ENCODE results near the gene ICAM1.

The ICAM1 gene

DNA sequence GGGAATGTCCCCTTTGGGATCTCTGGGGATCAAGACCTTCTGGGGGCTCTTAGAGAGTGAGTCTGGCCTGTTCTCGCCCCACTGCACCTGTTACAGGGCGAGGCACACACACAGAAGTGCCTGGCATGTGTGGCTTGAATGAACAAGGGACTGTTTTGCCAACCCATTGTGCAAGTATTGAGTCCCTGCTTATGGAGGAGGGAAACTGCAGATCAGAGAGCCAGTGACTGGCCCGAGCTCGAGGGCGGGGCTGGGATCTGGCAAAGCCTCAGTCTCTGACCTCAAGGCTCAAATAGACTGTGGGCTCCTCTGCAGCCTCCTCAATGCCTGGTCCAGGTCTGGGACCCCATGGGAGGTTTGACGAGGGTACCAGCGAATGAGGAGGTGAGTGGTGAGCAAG lies 56.9 kb downstream of the ICAM1 start:
- Histone ChIP-seq H3K27me3 (ENCODE audit: control insufficient read depth, insufficient read depth, low read length) (no peaks in the 10 kb centered on the region), H3K9ac (ENCODE audit: low read depth, low read length) (no peak overlapping the region), H3K9me3 (ENCODE audit: control insufficient read depth, insufficient read depth, low read length) (no peaks in the 10 kb centered on the region), H3K4me3 (ENCODE audit: low read depth, low read length) (no peak overlapping the region), H3K4me1 (ENCODE audit: control insufficient read depth, insufficient read depth, low read length) (peaks cover 3% of the 10 kb centered on the region), H3K36me3 (ENCODE audit: control insufficient read depth, insufficient read depth, low read length) (peaks cover 50% of the 10 kb centered on the region)

GRCh38 chr19:10328558-10329429 lies 57.9 kb downstream of the ICAM1 start:
- Histone ChIP-seq H3K27me3 (ENCODE audit: control insufficient read depth, insufficient read depth, low read length) (no peaks in the 10 kb centered on the region), H3K4me3 (ENCODE audit: low read depth, low read length) (no peak overlapping the region), H3K36me3 (ENCODE audit: control insufficient read depth, insufficient read depth, low read length) (peaks cover 40% of the 10 kb centered on the region), H3K9ac (ENCODE audit: low read depth, low read length) (no peak overlapping the region), H3K4me1 (ENCODE audit: control insufficient read depth, insufficient read depth, low read length) (peaks cover 3% of the 10 kb centered on the region), H3K9me3 (ENCODE audit: control insufficient read depth, insufficient read depth, low read length) (no peaks in the 10 kb centered on the region)

- Histone ChIP-seq H3K9ac (ENCODE audit: low read depth, low read length) (no peak overlapping the region), H3K4me3 (ENCODE audit: low read depth, low read length) (no peak overlapping the region), H3K27me3 (ENCODE audit: control insufficient read depth, insufficient read depth, low read length) (peaks cover 5% of the 10 kb centered on the region), H3K36me3 (ENCODE audit: control insufficient read depth, insufficient read depth, low read length) (peaks cover 33% of the 10 kb centered on the region), H3K4me1 (ENCODE audit: control insufficient read depth, insufficient read depth, low read length) (peaks cover 3% of the 10 kb centered on the region), H3K9me3 (ENCODE audit: control insufficient read depth, insufficient read depth, low read length) (no peaks in the 10 kb centered on the region)
Observed at GRCh38 chr19:10329555-10329954, 58.6 kb downstream of the ICAM1 start.

DNA sequence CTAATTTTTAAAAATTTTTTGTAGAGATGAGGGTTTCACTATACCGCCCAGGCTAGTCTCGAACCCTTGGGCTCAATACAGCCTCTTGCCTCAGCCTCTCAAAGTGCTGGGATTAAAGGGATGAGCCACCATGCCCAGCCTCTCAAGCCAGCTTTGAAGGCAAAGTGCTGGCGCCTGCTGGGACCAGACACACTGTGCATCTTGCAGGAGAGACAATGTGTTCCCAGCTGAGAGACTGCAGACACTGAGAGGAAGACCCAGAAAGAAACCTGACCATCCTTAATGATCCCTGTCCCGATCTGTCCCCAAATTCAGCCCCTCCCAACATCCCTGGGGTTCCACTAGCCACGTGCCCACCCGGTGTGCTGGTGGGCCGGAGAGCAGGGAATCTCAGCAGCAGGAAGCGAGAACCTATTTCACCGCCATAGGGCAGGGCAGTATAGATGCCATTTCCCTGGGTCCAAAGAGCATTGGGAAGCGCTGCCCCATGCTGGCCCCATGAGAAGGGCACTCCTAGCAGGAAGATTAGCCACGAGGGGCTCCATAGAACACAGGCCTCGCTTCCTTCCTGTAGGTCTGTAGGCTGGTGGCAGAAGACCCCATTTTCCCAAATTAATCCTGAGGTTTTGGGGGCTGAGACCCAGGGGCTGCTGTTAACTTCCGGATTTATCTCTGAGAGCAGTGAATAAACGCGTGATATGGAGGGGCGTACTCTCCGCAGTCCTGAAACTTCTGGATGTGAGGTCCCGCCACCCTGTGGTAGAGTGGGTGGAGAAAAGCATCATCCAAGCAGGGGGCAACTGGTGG lies 61.4 kb downstream of the ICAM1 start:
- Histone ChIP-seq H3K4me3 (ENCODE audit: low read depth, low read length) (peak overlapping the region; percentile 92), H3K4me1 (ENCODE audit: control insufficient read depth, insufficient read depth, low read length) (peaks cover 3% of the 10 kb centered on the region), H3K9me3 (ENCODE audit: control insufficient read depth, insufficient read depth, low read length) (no peaks in the 10 kb centered on the region), H3K9ac (ENCODE audit: low read depth, low read length) (peak overlapping the region; percentile 1), H3K27me3 (ENCODE audit: control insufficient read depth, insufficient read depth, low read length) (peaks cover 6% of the 10 kb centered on the region), H3K36me3 (ENCODE audit: control insufficient read depth, insufficient read depth, low read length) (peaks cover 31% of the 10 kb centered on the region)

DNA sequence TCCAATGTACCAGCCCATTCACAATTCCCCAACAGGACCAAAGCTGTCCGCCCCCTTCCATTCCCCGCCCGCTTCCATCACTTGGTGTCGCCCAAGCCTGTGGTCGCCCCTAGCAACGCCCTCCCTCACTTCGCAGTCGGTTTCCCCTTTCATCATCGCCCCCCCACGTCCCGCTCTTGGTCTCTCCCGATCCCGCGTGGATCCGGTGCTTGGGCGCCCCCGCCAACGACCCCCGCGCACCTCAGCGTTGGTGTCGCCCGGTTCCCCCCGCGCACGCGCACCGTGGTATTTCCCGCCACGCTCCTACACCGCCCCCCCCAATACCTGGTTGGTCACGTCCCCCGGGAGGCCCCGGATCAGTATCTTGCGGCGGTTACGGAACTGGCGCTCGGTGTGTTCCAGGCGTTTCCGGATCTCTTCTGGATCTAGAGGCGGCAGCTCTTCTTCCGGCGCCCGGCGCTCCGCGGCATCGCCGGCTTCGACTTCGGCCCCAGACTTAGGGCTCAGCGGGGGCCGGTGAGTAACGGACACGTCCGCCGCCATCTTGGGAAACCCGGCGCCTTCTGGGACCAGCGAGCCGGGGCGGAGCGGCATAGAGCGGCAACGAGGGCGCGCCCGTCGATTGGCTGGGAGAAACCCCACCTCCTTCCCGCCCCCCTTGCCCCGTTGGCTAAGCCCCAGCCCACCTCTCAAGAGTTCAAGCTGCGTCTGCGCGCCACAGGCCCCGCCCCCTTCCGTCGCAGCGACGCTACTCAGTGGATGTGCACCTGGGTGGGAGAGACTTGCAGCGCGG lies 62.2 kb downstream of the ICAM1 start, which contains the start of gene RAVER1:
Gene RAVER1, minus strand, starts transcription at position 565 of the 793 bp plus-strand sequence. Its CDS starts 22 bp downstream, at position 543.
- Histone ChIP-seq H3K9me3 (ENCODE audit: control insufficient read depth, insufficient read depth, low read length) (no peaks in the 10 kb centered on the region), H3K9ac (ENCODE audit: low read depth, low read length) (peak within 1 kb of the TSS; percentile 49), H3K4me1 (ENCODE audit: control insufficient read depth, insufficient read depth, low read length) (peaks cover 3% of the 10 kb centered on the region), H3K4me3 (ENCODE audit: low read depth, low read length) (peak within 1 kb of the TSS; percentile 92), H3K27me3 (ENCODE audit: control insufficient read depth, insufficient read depth, low read length) (peaks cover 6% of the 10 kb centered on the region), H3K36me3 (ENCODE audit: control insufficient read depth, insufficient read depth, low read length) (peaks cover 24% of the 10 kb centered on the region)

GRCh38 chr19:10333758-10334587 lies 63.1 kb downstream of the ICAM1 start:
- peaks cover 6% of the 10 kb centered on the region for H3K27me3 ChIP-seq (ENCODE audit: control insufficient read depth, insufficient read depth, low read length)
- H3K4me3 ChIP-seq (ENCODE audit: low read depth, low read length) = peak overlapping the region; percentile 92
- H3K9me3 ChIP-seq (ENCODE audit: control insufficient read depth, insufficient read depth, low read length) = no peaks in the 10 kb centered on the region
- peaks cover 16% of the 10 kb centered on the region for H3K36me3 ChIP-seq (ENCODE audit: control insufficient read depth, insufficient read depth, low read length)
- H3K9ac ChIP-seq (ENCODE audit: low read depth, low read length) = peak overlapping the region; percentile 9
- H3K4me1 ChIP-seq (ENCODE audit: control insufficient read depth, insufficient read depth, low read length) = peaks cover 3% of the 10 kb centered on the region

GRCh38 chr19:10334588-10335351 lies 63.9 kb downstream of the ICAM1 start:
- Histone ChIP-seq H3K36me3 (ENCODE audit: control insufficient read depth, insufficient read depth, low read length) (peaks cover 8% of the 10 kb centered on the region), H3K9ac (ENCODE audit: low read depth, low read length) (no peak overlapping the region), H3K9me3 (ENCODE audit: control insufficient read depth, insufficient read depth, low read length) (no peaks in the 10 kb centered on the region), H3K27me3 (ENCODE audit: control insufficient read depth, insufficient read depth, low read length) (peaks cover 6% of the 10 kb centered on the region), H3K4me3 (ENCODE audit: low read depth, low read length) (peak overlapping the region; percentile 92), H3K4me1 (ENCODE audit: control insufficient read depth, insufficient read depth, low read length) (peaks cover 7% of the 10 kb centered on the region)

DNA sequence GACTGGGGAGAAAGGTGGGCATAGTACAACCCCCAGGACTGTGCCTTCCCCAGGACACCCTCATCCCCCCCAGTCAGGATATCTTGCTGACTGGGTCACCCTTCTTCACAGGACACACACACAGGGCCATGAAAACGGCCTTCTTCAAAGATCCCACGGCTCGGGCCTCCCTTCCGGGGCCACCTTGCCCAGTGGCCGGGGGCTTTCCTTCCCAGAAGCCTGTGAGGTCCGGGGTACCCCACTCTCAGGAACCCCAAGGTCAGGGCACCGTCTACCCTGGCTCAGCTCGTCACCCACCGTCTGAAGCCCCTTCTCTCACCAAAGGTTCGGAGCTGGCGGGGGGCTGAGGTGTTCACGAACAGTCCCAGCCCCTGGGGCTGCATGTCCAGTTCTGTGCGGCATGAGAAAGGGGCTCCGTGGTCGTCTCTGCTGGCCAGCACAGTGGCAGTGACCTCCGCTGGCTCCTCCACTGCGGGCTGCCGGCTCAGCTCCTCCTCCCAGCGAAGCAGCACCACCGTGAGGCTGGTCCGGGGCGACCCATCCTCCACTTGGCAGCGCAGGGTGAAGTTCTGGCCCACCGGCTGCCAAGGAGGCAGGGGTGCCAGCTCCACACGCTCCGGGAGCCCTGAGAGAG lies 64.5 kb downstream of the ICAM1 start:
- Histone ChIP-seq H3K9ac (ENCODE audit: low read depth, low read length) (no peak overlapping the region), H3K4me3 (ENCODE audit: low read depth, low read length) (peak overlapping the region; percentile 92), H3K9me3 (ENCODE audit: control insufficient read depth, insufficient read depth, low read length) (no peaks in the 10 kb centered on the region), H3K4me1 (ENCODE audit: control insufficient read depth, insufficient read depth, low read length) (peaks cover 7% of the 10 kb centered on the region), H3K27me3 (ENCODE audit: control insufficient read depth, insufficient read depth, low read length) (peaks cover 6% of the 10 kb centered on the region), H3K36me3 (ENCODE audit: control insufficient read depth, insufficient read depth, low read length) (peaks cover under 1% of the 10 kb centered on the region)
